Naive thymus-derived CD8-positive, alpha-beta T cell (primary cell): ENCODE results near the gene EGLN1. TPM values are rescaled to one million over a fixed set of nuclear protein-coding genes. Genes with fewer than 3 reads are reported as not detected.
A peak's percentile ranks its signal among the peaks of the same experiment; 100 is the strongest.

Experiments used
- ATAC-seq, 2 donors: fragments of 150-1000 bp; cut with Tn5 transposase in 1 of 2; sonication (Bioruptor Pico), chemical (Tn5 transposase) in 1 of 2; 1 replicate in 1 of 2; 2 replicates in 1 of 2; pipeline ENCODE4 v1.10.0; 2021; ENCODE audit warnings: mild to moderate bottlenecking in 2 of 2, moderate library complexity in 2 of 2
- POLR2A ChIA-PET: fragments of 350-600 bp; sonication (Branson Sonifier 250); formaldehyde crosslinking; loops from one replicate; lab custom pipeline; 2021; ENCODE audit warnings: antibody characterized with exemption; lab: Charles Lee
- DNase-seq, 10 donors: peaks; one replicate each; pipeline versions ENCODE4 v3.0.0 to v3.0.0-alpha.2; 2020 to 2022
- H3K27ac Mint-ChIP-seq, 10 donors: one replicate each; pipeline ENCODE4 v1.8.0; 2020 to 2022; ENCODE audit warnings: mild to moderate bottlenecking in 10 of 10, mixed read lengths in 10 of 10, moderate library complexity in 4 of 10, inconsistent platforms in 1 of 10
- H3K27me3 Mint-ChIP-seq, 5 donors: one replicate each; pipeline ENCODE4 v1.8.0; 2021 to 2022; ENCODE audit warnings: mixed read lengths in 5 of 5
- H3K36me3 Mint-ChIP-seq, 3 donors: one replicate each; pipeline ENCODE4 v1.8.0; 2020 to 2022; ENCODE audit warnings: mixed read lengths in 3 of 3, mild to moderate bottlenecking in 2 of 3, inconsistent platforms in 1 of 3
- H3K4me1 Mint-ChIP-seq, 4 donors: one replicate each; pipeline ENCODE4 v1.8.0; 2021 to 2022; ENCODE audit warnings: mixed read lengths in 4 of 4
- H3K4me3 Mint-ChIP-seq, 10 donors: one replicate each; pipeline ENCODE4 v1.8.0; 2020 to 2022; ENCODE audit warnings: mild to moderate bottlenecking in 10 of 10, mixed read lengths in 10 of 10, moderate library complexity in 6 of 10, inconsistent platforms in 1 of 10
- H3K9me3 Mint-ChIP-seq, 9 donors: one replicate each; pipeline ENCODE4 v1.8.0; 2020 to 2022; ENCODE audit warnings: mixed read lengths in 9 of 9, mild to moderate bottlenecking in 3 of 9, inconsistent platforms in 1 of 9, moderate library complexity in 1 of 9
- polyA plus RNA-seq, 3 donors: library from polyadenylated mRNA; unstranded; fragments of 300-500 nt; fragmentation: Illumina TruSeq; gene quantifications; one replicate each; pipeline ENCODE4 v1.2.3, GENCODE V29; 2021
- total RNA-seq, 8 experiments: library from RNA in 2 of 8; stranded (reverse) in 2 of 8; gene quantifications; one replicate each; pipeline ENCODE4 v1.2.3 and lab custom pipeline; 2021 to 2026

EGLN1 gene
- total and polyA plus RNA-seq, 5 experiments from 2014 or later: 17.8 to 32.7 (median 27.3) TPM

GRCh38 chr1:231334079-231334666 lies 87.9 kb downstream of the EGLN1 start:
- Mint-ChIP-seq H3K4me3 (peak overlapping the region in 8 of 10 donors; percentile 33 to 98 (median 62)), H3K9me3 (peaks cover 0 to 54% (median 17%) of the 10 kb centered on the region in 9 donors), H3K36me3 (peaks cover 23 to 56% (median 38%) of the 10 kb centered on the region in 3 donors), H3K4me1 (peaks cover 22 to 78% (median 41%) of the 10 kb centered on the region in 4 donors), H3K27me3 (peaks cover 0 to 5% (median 0%) of the 10 kb centered on the region in 5 donors), H3K27ac (no peak overlapping the region)
- POLR2A ChIA-PET: no interaction called here
- no peak for ATAC-seq
- no peak for DNase-seq

GRCh38 chr1:231332761-231333160 lies 89.3 kb downstream of the EGLN1 start:
- peaks cover 0 to 53% (median 17%) of the 10 kb centered on the region in 9 donors for H3K9me3 Mint-ChIP-seq
- peaks cover 23 to 55% (median 38%) of the 10 kb centered on the region in 3 donors for H3K36me3 Mint-ChIP-seq
- peaks cover 15 to 66% (median 30%) of the 10 kb centered on the region in 4 donors for H3K4me1 Mint-ChIP-seq
- H3K27ac Mint-ChIP-seq: no peak overlapping the region
- peak overlapping the region in 3 of 10 donors; percentile 8 to 72 (median 28) for H3K4me3 Mint-ChIP-seq
- DNase-seq (no peak), ATAC-seq (no peak)
- POLR2A ChIA-PET: interaction anchor here (0.7 kb wide), 2 partner anchors 28 to 47 kb away, joined by 4 to 5 read pairs; no protein-coding TSS in a partner anchor
- peaks cover 0 to 4% (median 0%) of the 10 kb centered on the region in 5 donors for H3K27me3 Mint-ChIP-seq

GRCh38 chr1:231329483-231329882 lies 92.6 kb downstream of the EGLN1 start:
- peaks cover 0 to 35% (median 9%) of the 10 kb centered on the region in 4 donors for H3K4me1 Mint-ChIP-seq
- peaks cover 16 to 32% (median 18%) of the 10 kb centered on the region in 3 donors for H3K36me3 Mint-ChIP-seq
- POLR2A ChIA-PET: no interaction called here
- no peaks in the 10 kb centered on the region for H3K27me3 Mint-ChIP-seq
- no peak for ATAC-seq
- no peak overlapping the region for H3K4me3 Mint-ChIP-seq
- H3K27ac Mint-ChIP-seq: peak overlapping the region in 1 of 10 donors; percentile 58
- H3K9me3 Mint-ChIP-seq: peaks cover 0 to 30% (median 9%) of the 10 kb centered on the region in 9 donors
- DNase-seq: no peak

GRCh38 chr1:231327617-231328016 lies 94.5 kb downstream of the EGLN1 start:
- Mint-ChIP-seq H3K4me1 (peaks cover 0 to 16% (median 2%) of the 10 kb centered on the region in 4 donors), H3K4me3 (no peak overlapping the region), H3K27ac (no peak overlapping the region), H3K9me3 (peaks cover 0 to 16% (median 3%) of the 10 kb centered on the region in 9 donors), H3K36me3 (peaks cover 9 to 13% (median 11%) of the 10 kb centered on the region in 3 donors), H3K27me3 (no peaks in the 10 kb centered on the region)
- POLR2A ChIA-PET: no interaction called here
- no peak for ATAC-seq
- no peak for DNase-seq

- no peaks in the 10 kb centered on the region for H3K27me3 Mint-ChIP-seq
- peaks cover 0 to 7% (median 1%) of the 10 kb centered on the region in 9 donors for H3K9me3 Mint-ChIP-seq
- peaks cover 0 to 6% (median 2%) of the 10 kb centered on the region in 4 donors for H3K4me1 Mint-ChIP-seq
- ATAC-seq: no peak
- POLR2A ChIA-PET: no interaction called here
- DNase-seq: no peak
- no peak overlapping the region for H3K4me3 Mint-ChIP-seq
- H3K27ac Mint-ChIP-seq: no peak overlapping the region
- peaks cover 0 to 4% (median under 1%) of the 10 kb centered on the region in 3 donors for H3K36me3 Mint-ChIP-seq
Observed at GRCh38 chr1:231326248-231326647, 95.8 kb downstream of the EGLN1 start.

GRCh38 chr1:231324660-231325059 lies 97.4 kb downstream of the EGLN1 start:
- Mint-ChIP-seq H3K36me3 (no peaks in the 10 kb centered on the region), H3K4me1 (peaks cover 0 to 3% (median 1%) of the 10 kb centered on the region in 4 donors)
- POLR2A ChIA-PET: interaction anchor here (0.6 kb wide), 1 partner anchor 114 kb away, joined by 3 read pairs; no protein-coding TSS in a partner anchor

GRCh38 chr1:231322880-231323530 lies 99.1 kb downstream of the EGLN1 start:
- Mint-ChIP-seq H3K27ac (no peak overlapping the region), H3K4me1 (no peaks in the 10 kb centered on the region), H3K9me3 (no peaks in the 10 kb centered on the region), H3K4me3 (no peak overlapping the region), H3K27me3 (no peaks in the 10 kb centered on the region), H3K36me3 (no peaks in the 10 kb centered on the region)
- no peak for ATAC-seq
- POLR2A ChIA-PET: no interaction called here
- DNase-seq: no peak

More at GRCh38 chr1:231324660-231325059, 97.4 kb downstream of the EGLN1 start:
- no peak overlapping the region for H3K4me3 Mint-ChIP-seq
- no peak overlapping the region for H3K27ac Mint-ChIP-seq
- H3K27me3 Mint-ChIP-seq: no peaks in the 10 kb centered on the region
- no peak for DNase-seq
- H3K9me3 Mint-ChIP-seq: peaks cover 0 to 3% (median 0%) of the 10 kb centered on the region in 9 donors
- no peak for ATAC-seq

- Mint-ChIP-seq H3K4me3 (no peak overlapping the region), H3K4me1 (peaks cover 0 to 6% (median 1%) of the 10 kb centered on the region in 4 donors), H3K9me3 (no peaks in the 10 kb centered on the region), H3K36me3 (no peaks in the 10 kb centered on the region), H3K27me3 (peaks cover 0 to 3% (median 0%) of the 10 kb centered on the region in 5 donors), H3K27ac (peak overlapping the region in 1 of 10 donors; percentile 1)
- no peak for ATAC-seq
- DNase-seq: no peak
- POLR2A ChIA-PET: no interaction called here
Observed at GRCh38 chr1:231319080-231319479, 103.0 kb downstream of the EGLN1 start.

- POLR2A ChIA-PET: no interaction called here
- ATAC-seq: no peak
- peaks cover 0 to 6% (median 1%) of the 10 kb centered on the region in 4 donors for H3K4me1 Mint-ChIP-seq
- H3K9me3 Mint-ChIP-seq: no peaks in the 10 kb centered on the region
- H3K27ac Mint-ChIP-seq: peak overlapping the region in 2 of 10 donors; percentile 1 to 70
- H3K36me3 Mint-ChIP-seq: no peaks in the 10 kb centered on the region
- no peak for DNase-seq
- H3K4me3 Mint-ChIP-seq: no peak overlapping the region
- peaks cover 0 to 3% (median 0%) of the 10 kb centered on the region in 5 donors for H3K27me3 Mint-ChIP-seq
Observed at GRCh38 chr1:231318568-231318967, 103.5 kb downstream of the EGLN1 start.

- POLR2A ChIA-PET: no interaction called here
- Mint-ChIP-seq H3K9me3 (no peaks in the 10 kb centered on the region), H3K27ac (peak overlapping the region in 1 of 10 donors; percentile 70), H3K4me3 (no peak overlapping the region), H3K4me1 (peaks cover 0 to 6% (median 1%) of the 10 kb centered on the region in 4 donors), H3K27me3 (peaks cover 0 to 3% (median 0%) of the 10 kb centered on the region in 5 donors), H3K36me3 (no peaks in the 10 kb centered on the region)
- no peak for DNase-seq
- ATAC-seq: no peak
Observed at GRCh38 chr1:231318015-231318355, 104.1 kb downstream of the EGLN1 start.

GRCh38 chr1:231317306-231318014 lies 104.6 kb downstream of the EGLN1 start:
- POLR2A ChIA-PET: no interaction called here
- no peak overlapping the region for H3K4me3 Mint-ChIP-seq
- H3K27ac Mint-ChIP-seq: no peak overlapping the region
- ATAC-seq (no peak), DNase-seq (no peak)
- H3K36me3 Mint-ChIP-seq: no peaks in the 10 kb centered on the region
- H3K9me3 Mint-ChIP-seq: no peaks in the 10 kb centered on the region
- H3K27me3 Mint-ChIP-seq: peaks cover 0 to 3% (median 0%) of the 10 kb centered on the region in 5 donors
- H3K4me1 Mint-ChIP-seq: peaks cover 0 to 6% (median 1%) of the 10 kb centered on the region in 4 donors

GRCh38 chr1:231315887-231316286 lies 106.2 kb downstream of the EGLN1 start:
- H3K36me3 Mint-ChIP-seq: no peaks in the 10 kb centered on the region
- H3K27ac Mint-ChIP-seq: no peak overlapping the region
- DNase-seq (peak in 5 of 10 donors; percentile 9 to 27 (median 20)), ATAC-seq (peak; percentile 57 to 62)
- no peak overlapping the region for H3K4me3 Mint-ChIP-seq
- POLR2A ChIA-PET: interaction anchor here (0.6 kb wide), 1 partner anchor 186 kb away, joined by 4 read pairs; no protein-coding TSS in a partner anchor
- H3K4me1 Mint-ChIP-seq: peaks cover 0 to 6% (median 1%) of the 10 kb centered on the region in 4 donors
- peaks cover 0 to 7% (median 0%) of the 10 kb centered on the region in 5 donors for H3K27me3 Mint-ChIP-seq
- no peaks in the 10 kb centered on the region for H3K9me3 Mint-ChIP-seq
